ENCODE measurements around the gene TBC1D10A.

The TBC1D10A gene

GRCh38 chr22:30245181-30245984 lies 81.4 kb downstream of the TBC1D10A start:
- peaks cover 64% of the 10 kb centered on the region for H3K4me1 Mint-ChIP-seq (ENCODE audit: low read depth)
- peak overlapping the region; percentile 96 for H3K27ac Mint-ChIP-seq
- peak overlapping the region; percentile 97 for H3K4me3 Mint-ChIP-seq
- no peaks in the 10 kb centered on the region for H3K9me3 Mint-ChIP-seq
- no peaks in the 10 kb centered on the region for H3K27me3 Mint-ChIP-seq (ENCODE audit: low read depth)
- peaks cover 33% of the 10 kb centered on the region for H3K36me3 Mint-ChIP-seq (ENCODE audit: low read depth)

- Mint-ChIP-seq H3K27me3 (ENCODE audit: low read depth) (no peaks in the 10 kb centered on the region), H3K36me3 (ENCODE audit: low read depth) (peaks cover 34% of the 10 kb centered on the region), H3K4me3 (peak overlapping the region; percentile 97), H3K9me3 (no peaks in the 10 kb centered on the region), H3K4me1 (ENCODE audit: low read depth) (peaks cover 59% of the 10 kb centered on the region), H3K27ac (peak overlapping the region; percentile 92)
Observed at GRCh38 chr22:30244641-30245040, 82.1 kb downstream of the TBC1D10A start.

GRCh38 chr22:30244066-30244465 lies 82.7 kb downstream of the TBC1D10A start:
- Mint-ChIP-seq H3K9me3 (no peaks in the 10 kb centered on the region), H3K4me1 (ENCODE audit: low read depth) (peaks cover 57% of the 10 kb centered on the region), H3K4me3 (peak overlapping the region; percentile 97), H3K27ac (peak overlapping the region; percentile 92), H3K27me3 (ENCODE audit: low read depth) (no peaks in the 10 kb centered on the region), H3K36me3 (ENCODE audit: low read depth) (peaks cover 36% of the 10 kb centered on the region)

GRCh38 chr22:30243661-30244060 lies 83.1 kb downstream of the TBC1D10A start:
- peak overlapping the region; percentile 92 for H3K27ac Mint-ChIP-seq
- peaks cover 60% of the 10 kb centered on the region for H3K4me1 Mint-ChIP-seq (ENCODE audit: low read depth)
- no peaks in the 10 kb centered on the region for H3K9me3 Mint-ChIP-seq
- H3K27me3 Mint-ChIP-seq (ENCODE audit: low read depth) = no peaks in the 10 kb centered on the region
- peak overlapping the region; percentile 97 for H3K4me3 Mint-ChIP-seq
- H3K36me3 Mint-ChIP-seq (ENCODE audit: low read depth) = peaks cover 39% of the 10 kb centered on the region

Measured in T-helper 1 cell treated with Interleukin-12 subunit alpha and Interleukin-12 subunit beta and Interleukin-4 antibody, amounts not matched to agents 30 μg/mL and 1 μg/mL, for 36 hours (primary cell).